GM21528 (cell line): ENCODE data around the gene OR51V1.
"Not testable (repeated sequence)": the region's sequence is repeated elsewhere in the genome, so short reads cannot be mapped to it uniquely, and the experiment has no call there.

Experiments
- ATAC-seq: cut with Tn5 transposase; IDR thresholded peaks from one replicate; pipeline ENCODE4 v1.9.1; 2021; ENCODE audit warnings: mild to moderate bottlenecking, moderate library complexity; ENCODE audit not compliant: unreplicated experiment, low FRiP score

Gene OR51V1

DNA sequence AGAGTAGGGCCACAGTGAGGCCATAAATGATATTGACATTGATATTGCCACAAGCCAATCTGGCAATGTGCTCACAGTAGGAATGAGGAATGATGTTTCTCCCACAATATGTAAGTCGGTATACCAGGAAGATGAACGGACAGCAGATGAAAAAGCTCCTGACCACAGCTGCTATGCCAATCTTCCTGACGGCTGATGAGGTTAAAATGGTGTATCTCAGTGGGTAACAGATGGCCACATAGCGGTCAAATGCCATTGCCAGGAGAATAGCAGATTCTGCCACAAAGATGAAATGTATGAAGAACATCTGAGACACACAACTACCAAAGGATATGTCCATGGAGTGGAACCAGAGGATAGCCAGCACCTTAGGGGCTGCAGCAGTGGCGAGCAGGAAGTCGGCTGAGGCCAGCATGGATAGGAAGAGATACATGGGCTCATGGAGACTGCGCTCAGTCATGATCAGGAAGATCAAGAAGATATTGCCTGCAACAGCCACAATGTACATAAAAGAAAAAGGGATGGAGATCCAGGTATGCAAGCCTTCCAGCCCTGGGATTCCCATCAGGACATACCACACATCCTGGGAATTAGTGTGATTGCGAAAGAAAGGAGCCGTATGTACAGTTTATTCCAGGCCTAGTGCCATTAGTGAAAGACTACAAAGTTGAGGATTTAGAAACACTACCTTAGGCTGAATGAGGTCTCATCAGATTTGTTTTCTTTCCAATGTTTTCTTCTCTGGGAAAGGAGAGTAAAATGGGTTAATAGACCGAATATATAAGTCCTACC is 22.2 kb downstream of the OR51V1 start:
- ATAC-seq = no peak

DNA sequence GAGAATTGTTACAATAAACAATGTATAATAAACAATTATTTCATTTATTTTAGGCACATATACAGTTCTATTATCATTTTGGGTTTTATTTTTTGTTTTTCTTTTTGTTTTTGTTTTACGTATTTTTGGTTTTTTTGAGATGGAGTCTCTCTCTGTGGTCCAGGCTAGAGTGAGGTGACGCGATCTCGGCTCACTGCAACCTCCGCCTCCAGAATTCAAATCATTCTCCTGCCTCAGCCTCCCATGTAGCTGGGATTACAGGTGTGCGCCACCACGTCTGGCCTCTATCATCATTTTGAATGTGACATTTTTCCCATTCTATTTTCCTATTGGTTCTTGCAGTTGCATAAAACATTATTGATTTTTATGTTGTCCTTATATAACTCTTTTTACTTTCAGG is 25.5 kb downstream of the OR51V1 start:
- no peak for ATAC-seq

DNA sequence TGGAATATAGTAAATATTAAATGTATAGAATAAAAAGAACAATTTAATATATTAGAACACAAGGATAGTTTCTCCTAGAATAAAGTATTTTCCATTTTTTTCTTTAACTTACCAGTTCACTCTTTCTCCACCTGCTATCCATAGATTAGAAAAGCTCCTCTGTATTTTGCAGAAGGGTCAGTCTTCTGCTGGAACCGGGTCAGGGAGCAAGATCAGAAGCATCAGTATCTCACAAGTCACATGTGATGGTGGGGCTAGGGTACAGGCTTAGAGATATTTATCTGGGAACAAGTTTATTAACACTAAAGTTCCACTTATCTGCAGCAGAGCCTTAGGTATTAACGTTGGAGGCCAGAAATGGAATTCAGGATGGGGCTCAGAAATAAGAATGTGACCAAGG is 28.6 kb downstream of the OR51V1 start:
- no peak for ATAC-seq

DNA sequence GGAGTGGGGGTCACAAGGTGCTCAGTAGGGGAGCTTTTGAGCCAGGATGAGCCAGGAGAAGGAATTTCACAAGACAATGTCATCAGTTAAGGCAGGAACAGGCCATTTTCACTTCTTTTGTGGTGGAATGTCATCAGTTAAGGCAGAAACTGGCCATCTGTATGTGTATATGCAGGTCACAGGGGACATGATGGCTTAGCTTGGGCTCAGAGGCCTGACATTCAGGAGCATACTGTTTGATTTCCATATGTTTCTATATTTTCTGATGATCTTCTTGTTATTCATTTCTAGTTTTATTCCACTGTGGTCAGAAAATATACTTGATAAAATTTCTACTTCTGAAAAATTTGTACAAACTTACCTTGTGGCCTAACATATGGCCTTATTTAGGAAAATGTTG is 34.6 kb downstream of the OR51V1 start:
- ATAC-seq = not testable (repeated sequence)

DNA sequence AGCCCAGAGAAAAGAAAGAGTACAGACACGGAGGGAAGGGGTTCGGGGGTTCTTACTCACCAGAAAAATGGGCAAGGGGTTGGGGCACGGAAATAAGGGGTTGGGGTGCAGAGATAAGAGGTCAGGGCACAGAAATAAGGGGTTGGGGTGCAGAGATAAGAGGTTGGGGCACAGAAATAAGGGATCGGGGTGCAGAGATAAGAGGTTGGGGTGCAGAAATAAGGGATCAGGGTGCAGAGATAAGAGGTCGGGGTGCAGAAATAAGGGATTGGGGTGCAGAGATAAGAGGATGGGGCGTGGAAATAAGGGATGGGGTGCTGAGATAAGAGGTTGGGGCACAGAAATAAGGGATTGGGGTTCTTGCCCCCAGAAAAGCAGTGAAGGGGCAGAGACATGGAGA is 35.7 kb downstream of the OR51V1 start:
- not testable (repeated sequence) for ATAC-seq

DNA sequence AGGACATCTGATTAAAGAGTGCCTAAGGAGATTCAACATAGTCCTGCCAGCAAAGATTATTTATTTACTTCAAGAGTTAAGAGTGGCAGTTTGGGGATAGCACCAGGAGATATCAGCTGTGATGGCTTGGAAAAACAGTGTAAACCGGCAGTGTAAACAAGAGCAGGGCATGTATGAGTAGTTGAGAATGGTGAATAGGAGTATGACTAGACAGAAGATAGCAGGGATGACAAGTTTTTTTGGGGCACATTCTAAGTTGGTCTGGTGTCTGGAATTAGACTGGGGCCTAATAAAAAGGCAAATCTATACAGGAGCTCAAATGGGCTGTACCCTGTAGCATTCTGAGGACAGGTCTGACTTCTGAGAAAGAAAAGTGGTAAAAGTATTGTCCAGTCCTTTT is 39.4 kb downstream of the OR51V1 start:
- not testable (repeated sequence) for ATAC-seq

DNA sequence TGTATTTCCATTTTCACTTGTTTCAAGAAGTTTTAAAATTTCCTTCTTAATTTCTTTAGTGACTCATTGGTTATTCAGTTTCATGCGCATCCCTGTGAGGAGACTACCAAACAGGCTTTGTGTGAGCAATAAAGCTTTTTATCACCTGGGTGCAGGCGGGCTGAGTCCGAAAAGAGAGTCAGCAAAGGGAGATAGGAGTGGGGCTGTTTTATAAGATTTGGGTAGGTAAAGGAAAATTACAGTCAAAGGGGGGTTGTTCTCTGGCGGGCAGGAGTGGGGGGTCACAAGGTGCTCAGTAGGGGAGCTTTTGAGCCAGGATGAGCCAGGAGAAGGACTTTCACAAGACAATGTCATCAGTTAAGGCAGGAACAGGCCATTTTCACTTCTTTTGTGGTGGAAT is 40.3 kb downstream of the OR51V1 start:
- not testable (repeated sequence) for ATAC-seq

DNA sequence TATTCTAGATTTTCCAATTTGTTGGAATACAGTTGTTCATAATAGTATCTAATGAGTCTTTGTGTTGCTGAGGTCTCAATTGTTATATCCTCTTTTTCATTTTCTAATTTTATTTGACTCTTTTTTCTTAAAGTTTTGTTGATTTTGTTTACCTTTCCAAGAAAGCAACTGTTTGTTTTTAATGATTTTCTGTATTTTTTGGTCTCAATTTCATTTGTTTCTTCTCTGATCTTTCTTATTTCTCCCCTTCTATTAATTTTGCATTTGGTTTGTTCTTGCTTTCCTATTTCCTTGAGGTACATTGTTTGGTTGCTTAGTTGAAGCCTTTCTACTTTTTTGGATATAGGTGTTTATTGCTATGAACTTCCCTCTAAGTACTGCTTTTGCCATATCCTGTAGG is 40.7 kb downstream of the OR51V1 start:
- no peak for ATAC-seq

DNA sequence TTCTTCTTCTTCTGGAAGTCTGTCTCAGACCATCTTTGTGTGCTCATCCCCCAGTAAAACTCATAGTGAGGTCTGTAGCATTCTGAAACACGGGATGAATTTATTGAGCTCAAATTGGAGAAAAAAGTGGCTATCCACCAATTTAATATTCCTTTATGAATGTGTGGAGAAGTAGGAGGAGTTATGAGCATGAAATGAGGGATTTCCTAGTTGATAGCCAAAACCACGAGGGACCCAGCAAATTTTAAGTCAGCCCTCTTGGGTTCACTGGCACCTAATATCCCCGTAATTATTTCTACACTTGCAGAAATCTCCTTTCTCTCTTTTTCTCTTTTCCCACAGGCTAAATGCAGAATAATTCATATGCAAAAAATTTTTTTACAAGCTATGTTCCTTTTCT is 45.8 kb downstream of the OR51V1 start, which contains the start of gene OR52A1:
TSS of gene OR52A1 (minus strand) at position 101 of the 400 bp plus-strand sequence. CDS start 2,388 bp downstream, outside the sequence.
- ATAC-seq = no peak

DNA sequence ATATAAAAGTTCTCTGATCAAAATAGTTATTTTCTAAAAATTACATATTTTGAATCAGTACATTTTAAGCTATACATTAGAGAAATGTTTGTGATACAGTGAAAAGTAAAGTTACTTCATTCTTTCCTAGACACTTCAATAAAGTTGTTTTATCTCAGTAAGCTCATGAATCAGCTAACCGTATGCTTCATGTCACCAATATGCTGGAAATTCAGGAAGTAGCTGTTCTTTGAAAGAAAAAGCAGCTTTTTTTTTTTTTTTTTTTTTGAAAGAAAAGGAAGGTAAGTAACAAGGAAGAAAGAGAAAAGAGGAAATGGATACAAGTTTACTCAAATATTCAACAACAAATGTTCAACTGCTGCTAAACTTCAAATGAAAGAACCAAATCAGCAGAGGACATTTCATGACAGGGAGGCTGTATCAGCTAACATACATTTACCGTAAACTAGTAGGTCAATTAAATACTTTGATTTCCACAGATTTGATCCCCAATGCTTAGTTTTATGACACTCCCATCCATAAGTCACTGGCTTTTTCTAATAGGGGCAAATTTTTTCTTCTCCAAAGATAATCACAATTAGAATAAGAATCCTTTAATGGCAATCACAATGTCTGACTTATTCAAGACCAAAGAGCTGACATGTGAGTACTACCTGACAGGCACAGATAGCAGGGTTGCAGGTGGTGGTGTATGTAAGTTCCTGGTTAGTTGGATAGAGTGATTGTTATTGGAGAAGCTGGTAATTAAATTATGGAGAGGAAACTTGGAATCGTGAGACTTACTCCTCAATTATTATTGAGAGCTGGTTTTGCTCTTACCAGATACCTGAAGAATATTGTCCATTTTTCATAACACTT is 46.7 kb downstream of the OR51V1 start:
- ATAC-seq = no peak

DNA sequence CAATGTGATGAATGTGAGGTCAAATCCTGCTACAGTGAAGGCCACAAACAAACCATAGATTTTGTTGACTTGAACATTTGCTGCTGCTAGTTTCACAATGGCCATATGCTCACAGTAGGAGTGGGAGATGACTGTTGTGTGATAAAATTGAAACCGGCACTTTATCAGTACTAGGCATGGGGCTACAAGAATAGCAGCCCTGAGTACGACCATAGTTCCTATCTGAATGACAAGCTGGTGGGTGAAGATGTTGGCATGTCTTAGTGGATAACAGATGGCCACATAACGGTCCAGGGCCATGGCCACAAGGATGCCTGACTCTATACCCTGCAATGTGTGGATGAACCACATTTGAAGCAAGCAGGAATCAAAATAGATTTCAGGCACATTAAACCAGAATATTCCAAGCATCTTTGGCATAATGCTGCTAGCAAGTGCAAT is 48.7 kb downstream of the OR51V1 start:
- ATAC-seq = no peak
